Adrenal gland (tissue), 12 donors: ENCODE measurements around the gene MARCKSL1. TPM values are rescaled to one million over a fixed set of nuclear protein-coding genes. Genes with fewer than 3 reads are reported as not detected.
A peak's percentile ranks its signal among the peaks of the same experiment; 100 is the strongest.

Experiments
- DNase-seq, 7 donors: peaks; one replicate each; pipeline ENCODE4 v3.0.0-alpha.2; 2019 to 2020
- H3K27ac ChIP-seq, 5 donors: fragments of 200-600 bp; sonication (generic) in 4 of 5; 1 replicate in 3 of 5; 2 replicates in 2 of 5; pipeline versions ENCODE4 v1.5.1 to v1.8.0; 2016 to 2020; ENCODE audit warnings: mild to moderate bottlenecking in 1 of 5
- H3K27me3 ChIP-seq: fragments of 200-600 bp; 2 replicates; pipeline ENCODE4 v1.8.0; 2021
- H3K36me3 ChIP-seq, 2 donors: fragments of 200-600 bp; replicated peaks in 1 of 2; 1 replicate in 1 of 2; 2 replicates in 1 of 2; pipeline versions ENCODE4 v1.5.1 to v1.8.0; 2018 to 2022
- H3K4me1 ChIP-seq, 2 donors: fragments of 200-600 bp; replicated peaks in 1 of 2; 1 replicate in 1 of 2; 2 replicates in 1 of 2; pipeline versions ENCODE4 v1.5.1 to v1.8.0; 2018 to 2021
- H3K4me3 ChIP-seq, 4 donors: fragments of 200-600 bp; sonication (generic) in 3 of 4; one replicate each; pipeline ENCODE4 v1.5.1; 2016 to 2018
- H3K9me3 ChIP-seq, 3 donors: fragments of 200-600 bp; sonication (generic) in 1 of 3; replicated peaks in 1 of 3; 1 replicate in 2 of 3; 2 replicates in 1 of 3; pipeline versions ENCODE4 v1.5.1 to v1.8.0; 2016 to 2021
- CTCF ChIP-seq, 6 experiments: fragments of 450-650 bp in 4 of 6; fragments of 200-600 bp in 2 of 6; sonication (generic) in 1 of 6; IDR thresholded peaks; 1 replicate in 5 of 6; 2 replicates in 1 of 6; pipeline versions ENCODE4 v1.5.1 to v1.8.0; 2016 to 2021; ENCODE audit warnings: antibody characterized with exemption in 6 of 6, mild to moderate bottlenecking in 2 of 6, moderate library complexity in 1 of 6
- POLR2A ChIP-seq, 2 donors: fragments of 450-650 bp; IDR thresholded peaks; one replicate each; pipeline ENCODE4 v1.6.1; 2017; ENCODE audit warnings: antibody characterized with exemption in 2 of 2, mild to moderate bottlenecking in 2 of 2, moderate library complexity in 1 of 2
- WGBS, 4 donors: extraction: QIAGEN DNeasy Blood & Tissue Kit in 2 of 4; methylation state at CpG; one replicate each; pipeline versions ENCODE4 v1.1.5 to v1.1.7; 2013 to 2017; 5-methylcytosine and 5-hydroxymethylcytosine counted together
- intact Hi-C, 2 donors: fragments of 100-400 bp; cut with DNase I; formaldehyde crosslinking; loops; one replicate each; pipeline versions ENCODE4 v1.14.1 to v1.15.0; 2022 to 2023
- polyA plus RNA-seq, 3 donors: library from polyadenylated mRNA; stranded (reverse); fragments of 200-250 nt in 2 of 3; fragments of 350-450 nt in 1 of 3; fragmentation: Illumina TruSeq in 1 of 3; extraction: RNeasy Lipid Tissue Mini Kit (QIAGEN cat#74804) in 1 of 3; gene quantifications; one replicate each; pipeline ENCODE4 v1.2.3, GENCODE V29; 2013 to 2014
- total RNA-seq, 9 donors: library from RNA; depleted of rRNA in 4 of 9; stranded (reverse); fragments of >200 nt in 4 of 9; fragments of 120-200 nt in 1 of 9; fragmentation: NEBNext Ultra II Directional in 1 of 9; extraction: Animal tissue kit (Norgen Biotek cat#: 25700) in 1 of 9; gene quantifications; one replicate each; pipeline versions ENCODE4 v1.1.0 to v1.2.4, GENCODE V29; 2013 to 2023
- donor health status: healthy with polysubstance abuse.
- donor health status: Bipolar disorder and iron deficiency.
- donor health status: DM: yes; HTN: yes; CAD: no.
- donor health status: DM: no; HTN: no; CAD: no.
- donor health status: DM: no; HTN: no; CAD: no.
- donor health status: DM: yes; HTN: yes; CAD: no.

Gene MARCKSL1
- total and polyA plus RNA-seq, 12 donors: 24.2 to 82.2 (median 49.1) TPM

GRCh38 chr1:32338637-32339145, 2.7 kb upstream of the MARCKSL1 start:
- intact Hi-C loops: no loop called here
- no peak overlapping the region for H3K4me3 ChIP-seq

GRCh38 chr1:32337855-32338636, 2.0 kb upstream of the MARCKSL1 start:
- Histone ChIP-seq H3K27me3 (no peaks in the 10 kb centered on the region), H3K9me3 (no peaks in the 10 kb centered on the region), H3K27ac (no peak overlapping the region), H3K4me3 (no peak overlapping the region), H3K4me1 (peaks cover 6 to 27% of the 10 kb centered on the region in 2 donors), H3K36me3 (peaks cover 0 to 9% of the 10 kb centered on the region in 2 donors)
- intact Hi-C loops: no loop called here
- 67 to 77% (median 72%) methylated on average over 4 to 16 of the region's 16 CpGs for WGBS, 4 donors
- TF ChIP-seq CTCF (IDR thresholded peaks at IDR 0.05) (no peak), POLR2A (IDR thresholded peaks at IDR 0.05) (no peak)
- DNase-seq: no peak

More at GRCh38 chr1:32338637-32339145, 2.7 kb upstream of the MARCKSL1 start:
- no peaks in the 10 kb centered on the region for H3K9me3 ChIP-seq
- H3K27me3 ChIP-seq: no peaks in the 10 kb centered on the region
- H3K27ac ChIP-seq: no peak overlapping the region
- WGBS, 4 donors: 83 to 91% (median 90%) methylated on average over 13 to 14 of the region's 14 CpGs
- peaks cover 0 to 4% of the 10 kb centered on the region in 2 donors for H3K36me3 ChIP-seq
- TF ChIP-seq CTCF (IDR thresholded peaks at IDR 0.05) (no peak), POLR2A (IDR thresholded peaks at IDR 0.05) (no peak)
- no peak for DNase-seq
- peaks cover 6 to 27% of the 10 kb centered on the region in 2 donors for H3K4me1 ChIP-seq

- H3K4me1 ChIP-seq: peaks cover 6 to 27% of the 10 kb centered on the region in 2 donors
- no peaks in the 10 kb centered on the region for H3K9me3 ChIP-seq
- H3K27me3 ChIP-seq: no peaks in the 10 kb centered on the region
- DNase-seq: no peak
- intact Hi-C loops: no loop called here
- peaks cover 0 to 18% of the 10 kb centered on the region in 2 donors for H3K36me3 ChIP-seq
- no peak overlapping the region for H3K4me3 ChIP-seq
- 64 to 78% (median 70%) methylated on average over 2 to 8 of the region's 8 CpGs for WGBS, 4 donors
- TF ChIP-seq POLR2A (IDR thresholded peaks at IDR 0.05): no peak
- no peak for TF ChIP-seq CTCF (IDR thresholded peaks at IDR 0.05)
- H3K27ac ChIP-seq: peak overlapping the region in 1 of 5 donors; percentile 81
These were observed 1.1 kb upstream of the MARCKSL1 start for GRCh38 chr1:32336963-32337675.

GRCh38 chr1:32336591-32336932, 529 bp upstream of the MARCKSL1 start:
- H3K36me3 ChIP-seq: peaks cover 0 to 23% of the 10 kb centered on the region in 2 donors
- WGBS, 4 donors: 42 to 83% (median 51%) methylated on average over 1 to 15 of the region's 15 CpGs
- peak overlapping the region in 2 of 5 donors; percentile 49 to 81 for H3K27ac ChIP-seq
- H3K27me3 ChIP-seq: no peaks in the 10 kb centered on the region
- no peaks in the 10 kb centered on the region for H3K9me3 ChIP-seq
- peak overlapping the region in 1 of 4 donors; percentile 91 for H3K4me3 ChIP-seq
- peaks cover 6 to 27% of the 10 kb centered on the region in 2 donors for H3K4me1 ChIP-seq
- intact Hi-C loops: no loop called here
- DNase-seq: no peak
- TF ChIP-seq POLR2A (IDR thresholded peaks at IDR 0.05) (no peak), CTCF (IDR thresholded peaks at IDR 0.05) (no peak)
